ENCODE measurements around the gene ERMARD. TPM values are rescaled to one million over a fixed set of nuclear protein-coding genes. Genes with fewer than 3 reads are reported as not detected.

The ERMARD gene
- total RNA-seq, 1 experiment from 2014 or later: 22.0 TPM

DNA sequence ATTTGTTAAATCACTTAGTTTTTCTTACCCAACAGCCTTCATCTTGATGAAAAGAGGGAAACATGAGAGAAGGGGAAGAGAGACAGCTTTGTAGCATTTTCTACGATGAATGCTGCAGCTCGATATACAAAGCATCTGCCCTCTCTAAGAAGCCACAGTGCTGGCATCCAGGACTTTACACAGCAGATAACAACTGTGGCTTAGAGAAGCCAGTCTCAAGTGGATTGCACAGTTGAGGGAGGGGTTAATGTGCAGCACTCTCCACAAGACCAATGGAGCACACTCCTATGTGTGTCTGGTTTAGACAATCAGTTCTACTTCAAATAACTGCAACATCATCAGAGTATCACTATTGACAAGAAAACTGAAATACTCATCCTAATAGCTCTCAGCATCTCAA lies 43.6 kb upstream of the ERMARD start:
- H3K36me3 Mint-ChIP-seq (ENCODE audit: insufficient read depth, unreplicated experiment): peaks cover 24% of the 10 kb centered on the region
- no TSS peak for BruUV-seq (replicated peaks)

DNA sequence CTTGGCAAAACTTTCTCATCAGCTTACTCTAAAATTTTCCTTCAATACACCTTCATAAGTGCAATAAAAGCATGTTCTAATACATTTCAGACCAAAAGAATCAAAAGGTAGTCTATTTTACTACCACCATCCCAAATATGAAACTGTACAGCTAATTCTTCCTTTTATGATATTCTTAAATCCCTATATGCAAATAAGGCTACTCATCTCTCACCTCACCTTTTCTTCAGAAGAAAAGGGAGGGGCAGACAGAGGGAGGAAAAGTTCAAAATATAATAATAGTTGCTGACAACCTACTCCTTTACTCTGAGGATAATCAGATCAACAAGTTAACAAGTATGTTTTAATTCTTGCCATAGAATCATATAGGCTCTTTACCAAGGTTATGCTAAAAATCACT lies 42.1 kb upstream of the ERMARD start:
- no peaks in the 10 kb centered on the region for H3K27me3 Mint-ChIP-seq (ENCODE audit: unreplicated experiment)
- BruUV-seq (replicated peaks): no TSS peak
- no peak for DNase-seq
- intact Hi-C loops (cut with micrococcal nuclease; ENCODE audit: unreplicated experiment): no loop called here
- no peak overlapping the region for H3K27ac Mint-ChIP-seq (ENCODE audit: unreplicated experiment)
- CTCF ChIA-PET: no interaction called here
- no peaks in the 10 kb centered on the region for H3K9me3 Mint-ChIP-seq (ENCODE audit: low read depth, unreplicated experiment)
- H3K4me1 Mint-ChIP-seq (ENCODE audit: low read depth, unreplicated experiment): no peaks in the 10 kb centered on the region
- no peak for TF ChIP-seq CTCF (IDR thresholded peaks at IDR 0.05; ENCODE audit: unreplicated experiment)
- peaks cover 25% of the 10 kb centered on the region for H3K36me3 Mint-ChIP-seq (ENCODE audit: insufficient read depth, unreplicated experiment)
- H3K4me3 Mint-ChIP-seq (ENCODE audit: low read depth, unreplicated experiment): no peak overlapping the region

More for the DNA sequence above, 43.6 kb upstream of the ERMARD start:
- CTCF ChIA-PET: no interaction called here
- Mint-ChIP-seq H3K9me3 (ENCODE audit: low read depth, unreplicated experiment) (no peaks in the 10 kb centered on the region), H3K4me3 (ENCODE audit: low read depth, unreplicated experiment) (no peak overlapping the region), H3K27me3 (ENCODE audit: unreplicated experiment) (no peaks in the 10 kb centered on the region), H3K27ac (ENCODE audit: unreplicated experiment) (no peak overlapping the region), H3K4me1 (ENCODE audit: low read depth, unreplicated experiment) (no peaks in the 10 kb centered on the region)
- no peak for DNase-seq
- TF ChIP-seq CTCF (IDR thresholded peaks at IDR 0.05; ENCODE audit: unreplicated experiment): no peak
- intact Hi-C loops (cut with micrococcal nuclease; ENCODE audit: unreplicated experiment): no loop called here

DNA sequence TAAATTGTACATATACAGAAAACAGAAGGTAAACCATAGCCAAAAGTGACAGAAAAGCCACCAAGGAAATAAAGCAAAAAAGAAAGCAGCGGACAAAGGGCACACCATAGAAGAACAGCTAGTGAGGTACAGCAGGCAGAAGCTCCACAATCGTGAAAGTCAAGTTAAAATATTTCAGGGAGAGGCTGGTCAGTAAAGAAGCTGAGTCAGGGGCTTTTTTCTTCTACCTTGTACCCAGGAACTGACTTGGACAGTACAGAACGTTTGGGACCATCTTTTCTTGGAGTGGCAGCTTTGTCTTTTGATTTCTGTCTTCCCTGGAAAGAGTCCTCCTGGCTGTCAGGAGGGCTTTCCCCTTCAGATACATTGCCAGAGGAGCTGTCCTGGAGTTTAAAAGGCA lies 41.4 kb upstream of the ERMARD start:
- peaks cover 30% of the 10 kb centered on the region for H3K36me3 Mint-ChIP-seq (ENCODE audit: insufficient read depth, unreplicated experiment)
- no peak overlapping the region for H3K4me3 Mint-ChIP-seq (ENCODE audit: low read depth, unreplicated experiment)
- H3K9me3 Mint-ChIP-seq (ENCODE audit: low read depth, unreplicated experiment): no peaks in the 10 kb centered on the region
- H3K4me1 Mint-ChIP-seq (ENCODE audit: low read depth, unreplicated experiment): no peaks in the 10 kb centered on the region
- no peak for TF ChIP-seq CTCF (IDR thresholded peaks at IDR 0.05; ENCODE audit: unreplicated experiment)
- no peak overlapping the region for H3K27ac Mint-ChIP-seq (ENCODE audit: unreplicated experiment)
- CTCF ChIA-PET: no interaction called here
- BruUV-seq (replicated peaks): no TSS peak
- no peaks in the 10 kb centered on the region for H3K27me3 Mint-ChIP-seq (ENCODE audit: unreplicated experiment)
- no peak for DNase-seq
- intact Hi-C loops (cut with micrococcal nuclease; ENCODE audit: unreplicated experiment): no loop called here

DNA sequence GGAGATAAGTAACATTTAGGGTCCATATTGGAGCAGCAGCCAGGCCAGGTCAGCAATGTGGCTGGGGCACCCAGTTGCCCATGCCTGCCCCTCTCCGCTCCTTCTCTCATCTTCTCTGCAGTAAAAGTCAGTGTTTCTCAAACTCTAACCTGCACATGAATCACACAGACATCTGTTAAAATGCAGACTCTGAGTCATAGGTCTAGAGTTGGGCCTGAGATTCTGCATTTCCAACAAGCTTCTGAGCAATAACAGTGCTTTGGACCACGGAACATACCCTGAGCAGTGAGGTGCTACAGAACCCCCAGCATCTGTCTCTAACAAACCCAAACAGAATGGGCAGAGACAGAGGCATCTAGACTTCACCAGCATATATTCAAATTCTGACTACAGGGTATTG lies 37.2 kb upstream of the ERMARD start:
- H3K36me3 Mint-ChIP-seq (ENCODE audit: insufficient read depth, unreplicated experiment): peaks cover 28% of the 10 kb centered on the region
- intact Hi-C loops (cut with micrococcal nuclease; ENCODE audit: unreplicated experiment): no loop called here
- no peak for DNase-seq
- H3K27ac Mint-ChIP-seq (ENCODE audit: unreplicated experiment): no peak overlapping the region
- no peaks in the 10 kb centered on the region for H3K9me3 Mint-ChIP-seq (ENCODE audit: low read depth, unreplicated experiment)
- H3K27me3 Mint-ChIP-seq (ENCODE audit: unreplicated experiment): no peaks in the 10 kb centered on the region
- BruUV-seq (replicated peaks): no TSS peak
- CTCF ChIA-PET: no interaction called here
- TF ChIP-seq CTCF (IDR thresholded peaks at IDR 0.05; ENCODE audit: unreplicated experiment): no peak
- H3K4me1 Mint-ChIP-seq (ENCODE audit: low read depth, unreplicated experiment): peaks cover 4% of the 10 kb centered on the region
- H3K4me3 Mint-ChIP-seq (ENCODE audit: low read depth, unreplicated experiment): no peak overlapping the region

DNA sequence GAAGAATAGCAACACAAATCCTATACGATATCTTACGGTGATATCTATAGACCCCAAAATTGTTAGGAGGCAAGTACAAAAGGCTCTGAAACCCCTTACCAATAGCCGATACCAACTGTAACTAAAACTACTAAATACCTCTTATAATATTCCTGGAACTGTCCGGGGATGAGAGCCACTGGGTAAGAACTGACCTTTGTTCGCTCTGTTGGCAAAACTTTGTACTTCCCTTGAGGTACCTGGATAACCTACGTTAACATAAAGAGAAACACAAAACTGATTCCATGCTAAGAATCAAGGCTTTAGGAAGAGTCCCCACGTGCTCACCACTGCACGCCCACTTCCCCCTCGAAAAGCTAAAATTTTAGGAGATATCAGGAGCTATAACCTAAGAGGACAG lies 36.8 kb upstream of the ERMARD start:
- CTCF ChIA-PET: no interaction called here
- intact Hi-C loops (cut with micrococcal nuclease; ENCODE audit: unreplicated experiment): no loop called here

More for the DNA sequence above, 36.8 kb upstream of the ERMARD start:
- Mint-ChIP-seq H3K27me3 (ENCODE audit: unreplicated experiment) (no peaks in the 10 kb centered on the region), H3K36me3 (ENCODE audit: insufficient read depth, unreplicated experiment) (peaks cover 28% of the 10 kb centered on the region), H3K4me1 (ENCODE audit: low read depth, unreplicated experiment) (peaks cover 8% of the 10 kb centered on the region), H3K27ac (ENCODE audit: unreplicated experiment) (no peak overlapping the region), H3K9me3 (ENCODE audit: low read depth, unreplicated experiment) (no peaks in the 10 kb centered on the region), H3K4me3 (ENCODE audit: low read depth, unreplicated experiment) (no peak overlapping the region)
- no peak for TF ChIP-seq CTCF (IDR thresholded peaks at IDR 0.05; ENCODE audit: unreplicated experiment)
- DNase-seq: no peak
- BruUV-seq (replicated peaks): no TSS peak
